22Rv1 (cell line): Measurements from ENCODE around the gene PIP4K2C.
"Not testable (repeated sequence)": the region's sequence is repeated elsewhere in the genome, so short reads cannot be mapped to it uniquely, and the experiment has no call there.

Experiments used
- ZFX ChIP-seq: fragments of 450-650 bp; IDR thresholded peaks from 2 replicates; pipeline ENCODE4 v1.6.1; 2017; ENCODE audit warnings: antibody characterized with exemption, borderline replicate concordance
- TF ChIP-seq, protein P1 (sequence below): fragments of 450-650 bp; IDR thresholded peaks from 2 replicates; pipeline ENCODE4 v1.5.1; 2017; ENCODE audit warnings: mild to moderate bottlenecking

DNA sequence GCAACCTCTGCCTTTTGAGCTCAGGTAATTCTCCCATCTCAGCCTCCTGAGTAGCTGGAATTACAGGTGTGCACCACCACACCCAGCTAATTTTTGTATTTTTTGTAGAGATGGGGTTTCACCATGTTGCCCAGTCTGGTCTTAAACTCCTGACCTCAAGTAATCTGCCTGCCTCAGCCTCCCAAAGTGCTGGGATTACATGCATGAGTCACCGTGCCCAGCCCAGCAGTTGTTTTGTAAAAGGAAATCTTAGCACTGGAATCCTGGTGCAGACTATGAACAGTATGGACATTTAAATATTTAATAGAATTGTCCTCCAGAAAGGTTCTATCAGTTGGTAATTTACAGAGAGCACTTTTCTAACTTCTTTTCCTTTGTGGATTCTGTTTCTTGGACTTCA lies 29.9 kb upstream of the PIP4K2C start:
- TF ChIP-seq, protein P1, sequence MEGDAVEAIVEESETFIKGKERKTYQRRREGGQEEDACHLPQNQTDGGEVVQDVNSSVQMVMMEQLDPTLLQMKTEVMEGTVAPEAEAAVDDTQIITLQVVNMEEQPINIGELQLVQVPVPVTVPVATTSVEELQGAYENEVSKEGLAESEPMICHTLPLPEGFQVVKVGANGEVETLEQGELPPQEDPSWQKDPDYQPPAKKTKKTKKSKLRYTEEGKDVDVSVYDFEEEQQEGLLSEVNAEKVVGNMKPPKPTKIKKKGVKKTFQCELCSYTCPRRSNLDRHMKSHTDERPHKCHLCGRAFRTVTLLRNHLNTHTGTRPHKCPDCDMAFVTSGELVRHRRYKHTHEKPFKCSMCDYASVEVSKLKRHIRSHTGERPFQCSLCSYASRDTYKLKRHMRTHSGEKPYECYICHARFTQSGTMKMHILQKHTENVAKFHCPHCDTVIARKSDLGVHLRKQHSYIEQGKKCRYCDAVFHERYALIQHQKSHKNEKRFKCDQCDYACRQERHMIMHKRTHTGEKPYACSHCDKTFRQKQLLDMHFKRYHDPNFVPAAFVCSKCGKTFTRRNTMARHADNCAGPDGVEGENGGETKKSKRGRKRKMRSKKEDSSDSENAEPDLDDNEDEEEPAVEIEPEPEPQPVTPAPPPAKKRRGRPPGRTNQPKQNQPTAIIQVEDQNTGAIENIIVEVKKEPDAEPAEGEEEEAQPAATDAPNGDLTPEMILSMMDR = not testable (repeated sequence)
- TF ChIP-seq ZFX = not testable (repeated sequence)
